GM18499 (cell line): ENCODE results near the gene MBNL2.

ENCODE experiments used
- ATAC-seq: cut with Tn5 transposase; IDR thresholded peaks from one replicate; pipeline ENCODE4 v1.9.1; 2021; ENCODE audit warnings: moderate number of reproducible peaks; ENCODE audit not compliant: insufficient read depth, unreplicated experiment

MBNL2 gene

GRCh38 chr13:97317933-97318332, 95.8 kb downstream of the MBNL2 start:
- no peak for ATAC-seq

- no peak for ATAC-seq
These were observed 96.4 kb downstream of the MBNL2 start for GRCh38 chr13:97318532-97318931.

- ATAC-seq = no peak
These were observed 97.1 kb downstream of the MBNL2 start for GRCh38 chr13:97319113-97319720.

- no peak for ATAC-seq
These were observed 99.0 kb downstream of the MBNL2 start for GRCh38 chr13:97321101-97321500.

GRCh38 chr13:97321616-97322321, 99.6 kb downstream of the MBNL2 start:
- no peak for ATAC-seq

- ATAC-seq = no peak
These were observed 100.7 kb downstream of the MBNL2 start for GRCh38 chr13:97322740-97323342.

- ATAC-seq = no peak
These were observed 102.0 kb downstream of the MBNL2 start for GRCh38 chr13:97324115-97324514.

GRCh38 chr13:97325738-97326137, 103.6 kb downstream of the MBNL2 start:
- ATAC-seq = no peak

- no peak for ATAC-seq
These were observed 105.0 kb downstream of the MBNL2 start for GRCh38 chr13:97327086-97327485.

GRCh38 chr13:97327506-97328221, 105.5 kb downstream of the MBNL2 start:
- no peak for ATAC-seq

GRCh38 chr13:97328222-97328790, 106.2 kb downstream of the MBNL2 start:
- ATAC-seq = no peak

- no peak for ATAC-seq
These were observed 107.2 kb downstream of the MBNL2 start for GRCh38 chr13:97329331-97329730.

- ATAC-seq = no peak
These were observed 108.3 kb downstream of the MBNL2 start for GRCh38 chr13:97330448-97330847.

- no peak for ATAC-seq
These were observed 110.6 kb downstream of the MBNL2 start for GRCh38 chr13:97332742-97333141.

- ATAC-seq = no peak
These were observed 111.8 kb downstream of the MBNL2 start for GRCh38 chr13:97333983-97334382.

GRCh38 chr13:97334690-97335089, 112.6 kb downstream of the MBNL2 start:
- no peak for ATAC-seq

GRCh38 chr13:97335488-97336134, 113.5 kb downstream of the MBNL2 start:
- no peak for ATAC-seq

GRCh38 chr13:97337985-97338499, 115.9 kb downstream of the MBNL2 start:
- ATAC-seq = no peak

GRCh38 chr13:97338571-97338970, 116.4 kb downstream of the MBNL2 start:
- ATAC-seq = no peak
